Measurements from ENCODE around the gene TBL1Y.
"Not testable (repeated sequence)": the region's sequence is repeated elsewhere in the genome, so short reads cannot be mapped to it uniquely, and the experiment has no call there.

TBL1Y gene

GRCh38 chrY:6977783-6978182 is 67.3 kb downstream of the TBL1Y start:
- DNase-seq, result no peak

DNA sequence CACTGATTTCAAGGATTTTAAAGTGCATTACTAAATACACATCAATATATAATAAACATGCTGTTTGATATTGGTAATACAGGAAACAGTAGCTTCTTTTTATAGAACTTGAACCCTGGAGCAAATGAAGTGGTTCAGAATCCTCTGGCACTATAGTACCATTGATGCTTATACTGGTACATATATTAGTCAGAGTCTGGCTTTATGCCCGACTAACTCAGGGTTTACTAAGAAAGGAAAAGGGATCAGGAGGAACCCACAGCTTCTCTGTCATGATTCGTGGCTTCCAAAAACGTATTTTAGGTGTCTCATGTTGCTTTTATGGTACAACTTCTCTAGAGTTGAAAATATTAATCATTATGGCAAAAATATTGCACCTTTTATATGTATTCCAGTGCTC is 72.7 kb downstream of the TBL1Y start:
- DNase-seq, result no peak

- DNase-seq, result no peak
Measured at GRCh38 chrY:6987811-6988210, 77.3 kb downstream of the TBL1Y start.

DNA sequence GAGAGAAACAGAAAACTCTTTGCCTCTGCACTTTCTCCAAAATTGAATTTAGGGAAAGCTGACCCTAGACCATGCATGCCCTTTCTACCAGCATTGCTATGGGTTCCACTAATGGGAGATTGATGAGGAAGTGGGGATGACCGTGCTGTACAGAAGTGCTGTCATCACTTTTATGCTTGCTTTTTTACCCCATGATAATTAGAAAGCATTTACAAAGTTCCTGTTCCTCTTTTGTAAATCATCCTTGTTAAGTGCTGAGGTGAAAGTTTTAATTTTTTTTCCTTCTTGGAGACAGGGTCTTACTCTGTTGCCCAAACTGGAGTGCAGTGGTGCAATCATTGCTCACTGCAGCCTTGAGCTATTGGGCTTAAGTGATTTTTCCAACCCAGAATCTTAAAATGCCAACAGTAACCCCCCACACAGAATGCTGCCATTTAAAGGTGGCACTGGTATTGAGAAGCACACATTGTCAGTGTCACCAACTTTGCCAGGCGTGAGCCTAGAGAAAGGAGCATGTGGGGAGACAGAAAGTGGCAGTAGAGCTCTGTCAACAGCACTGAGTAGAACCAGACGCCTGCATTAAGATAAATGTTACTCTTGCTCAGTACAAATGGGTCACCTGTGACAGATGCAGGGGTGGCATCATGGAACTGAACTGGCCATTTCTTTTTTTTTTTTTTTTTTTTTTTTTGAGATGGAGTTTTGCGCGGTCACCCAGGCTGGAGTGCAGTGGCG is 79.6 kb downstream of the TBL1Y start:
- no peak for DNase-seq

DNA sequence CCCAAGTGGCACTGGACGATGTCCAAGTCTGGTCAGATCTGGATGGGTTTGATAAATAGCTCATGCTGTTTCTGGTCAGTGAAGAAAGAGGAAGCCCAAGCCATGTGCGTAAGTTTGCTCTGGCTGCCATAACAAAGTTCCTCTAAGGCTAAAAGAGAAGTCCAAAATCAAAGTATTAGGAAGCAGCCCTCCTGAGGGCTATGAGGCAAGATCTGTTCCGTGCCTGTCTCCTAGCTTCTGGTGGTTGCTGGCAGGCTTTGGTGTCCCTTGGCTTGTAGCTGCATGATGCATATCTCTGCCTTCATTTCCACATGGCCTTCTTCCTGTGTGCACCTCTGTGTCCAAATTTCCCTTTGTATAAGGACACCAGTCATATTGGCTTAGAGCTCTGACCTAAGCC is 81.5 kb downstream of the TBL1Y start:
- DNase-seq, result no peak

- no peak for DNase-seq
Measured at GRCh38 chrY:6995987-6996386, 85.5 kb downstream of the TBL1Y start.

GRCh38 chrY:6997503-6998066 is 87.1 kb downstream of the TBL1Y start:
- DNase-seq, result no peak

GRCh38 chrY:6999905-7000304 is 89.4 kb downstream of the TBL1Y start:
- DNase-seq, result no peak

- no peak for DNase-seq
Measured at GRCh38 chrY:7002581-7002980, 92.1 kb downstream of the TBL1Y start.

GRCh38 chrY:7007911-7008310 is 97.4 kb downstream of the TBL1Y start:
- no peak for DNase-seq

- DNase-seq, result no peak
Measured at GRCh38 chrY:7008578-7009355, 98.3 kb downstream of the TBL1Y start.

DNA sequence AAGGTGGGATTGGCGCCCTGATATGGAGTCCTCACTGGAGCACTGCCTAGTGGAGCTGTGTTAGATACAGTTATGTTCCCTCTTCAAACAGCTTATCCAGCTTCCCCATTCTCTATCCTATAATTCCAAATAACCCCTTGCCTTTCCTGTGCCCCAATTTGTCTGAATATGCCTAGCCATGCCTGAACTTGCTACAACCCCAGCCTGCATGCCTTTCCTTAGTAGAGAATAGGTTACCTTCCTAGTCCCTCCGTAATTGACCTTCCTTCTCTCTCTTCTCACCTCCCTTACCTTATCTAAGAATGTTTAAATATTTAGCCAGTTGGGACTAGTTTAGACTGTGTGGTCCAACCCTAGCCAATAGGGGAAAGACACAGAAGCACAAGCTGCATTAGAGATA is 102.6 kb downstream of the TBL1Y start:
- no peak for DNase-seq

DNA sequence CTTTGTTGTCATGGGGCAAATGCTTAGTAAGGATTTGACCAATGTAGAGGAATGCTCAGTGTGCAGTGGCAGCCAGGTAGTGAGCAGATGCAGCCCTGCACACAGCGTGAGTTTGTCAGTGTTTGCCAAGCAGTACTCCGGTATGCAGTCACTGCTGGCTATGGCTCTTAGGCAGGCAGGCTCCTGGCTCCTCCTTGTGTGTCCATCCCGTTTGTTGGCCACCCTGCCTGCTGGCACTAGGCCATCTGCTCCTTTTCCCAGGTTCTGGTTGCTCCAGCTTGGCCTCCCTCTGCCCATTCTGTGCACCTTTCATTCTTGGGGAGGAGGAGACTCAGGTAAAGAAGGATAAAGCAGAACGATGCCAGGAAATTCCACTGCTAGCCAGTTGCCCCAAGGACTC is 106.0 kb downstream of the TBL1Y start:
- DNase-seq, result no peak

GRCh38 chrY:7017244-7018080 is 107.0 kb downstream of the TBL1Y start:
- DNase-seq, result no peak

DNA sequence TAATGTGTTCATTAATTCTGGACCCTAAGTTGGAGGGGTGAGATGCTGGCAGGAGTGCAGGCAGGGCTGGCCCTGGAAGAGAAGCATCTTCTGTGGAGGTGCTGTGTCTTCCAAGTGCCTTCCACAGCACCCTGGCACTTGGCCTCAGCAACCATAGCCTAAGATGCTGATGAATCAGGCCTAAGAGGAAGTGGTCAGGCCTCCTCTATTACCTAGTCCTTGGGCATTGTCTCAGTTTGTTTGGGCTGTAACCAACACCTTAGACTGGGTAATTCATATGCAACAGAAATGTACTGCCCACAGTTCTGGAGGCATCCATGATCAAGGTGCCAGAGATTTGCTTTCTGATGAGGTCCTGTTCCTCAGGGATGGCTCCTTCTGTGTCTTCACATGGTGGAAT is 128.5 kb downstream of the TBL1Y start:
- no peak for DNase-seq

DNA sequence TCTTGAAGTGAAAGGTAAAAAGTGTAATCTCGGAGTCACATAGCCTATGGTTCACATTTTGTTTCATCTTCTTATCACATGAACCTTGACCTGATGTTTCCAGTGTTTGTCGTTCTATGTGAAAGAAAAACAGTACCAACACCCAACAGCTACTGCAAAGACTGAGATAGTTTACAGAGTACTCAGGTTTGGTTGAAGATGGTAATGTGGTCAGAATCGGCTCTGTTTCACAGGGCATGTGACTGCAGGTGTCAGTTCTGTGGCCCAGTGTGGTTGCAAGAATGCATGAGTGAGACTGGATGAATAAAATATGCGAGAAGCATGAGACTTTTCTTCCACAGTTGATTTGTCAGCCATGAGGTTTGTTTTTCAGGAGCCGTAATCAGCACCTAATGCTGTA is 130.2 kb downstream of the TBL1Y start:
- no peak for DNase-seq

DNA sequence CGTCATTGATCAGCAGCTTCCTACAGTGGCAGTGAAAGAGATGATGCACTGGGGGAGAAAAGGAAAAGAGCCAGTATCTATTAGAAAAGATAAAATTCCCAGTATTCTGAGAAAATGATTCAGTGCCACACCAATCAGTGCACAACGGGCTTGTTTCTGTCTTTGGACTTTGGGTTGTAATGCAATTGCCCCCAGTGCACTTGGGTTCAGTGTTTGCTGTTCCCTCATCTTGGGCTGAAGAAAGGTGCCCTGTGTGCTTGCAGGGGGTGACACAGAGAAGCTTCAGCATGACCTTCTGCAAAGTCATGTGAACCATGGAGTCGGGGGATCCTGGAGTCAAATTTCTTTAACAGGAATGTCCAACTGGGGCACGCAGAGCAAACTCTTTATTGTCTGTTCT is 131.5 kb downstream of the TBL1Y start:
- no peak for DNase-seq

DNA sequence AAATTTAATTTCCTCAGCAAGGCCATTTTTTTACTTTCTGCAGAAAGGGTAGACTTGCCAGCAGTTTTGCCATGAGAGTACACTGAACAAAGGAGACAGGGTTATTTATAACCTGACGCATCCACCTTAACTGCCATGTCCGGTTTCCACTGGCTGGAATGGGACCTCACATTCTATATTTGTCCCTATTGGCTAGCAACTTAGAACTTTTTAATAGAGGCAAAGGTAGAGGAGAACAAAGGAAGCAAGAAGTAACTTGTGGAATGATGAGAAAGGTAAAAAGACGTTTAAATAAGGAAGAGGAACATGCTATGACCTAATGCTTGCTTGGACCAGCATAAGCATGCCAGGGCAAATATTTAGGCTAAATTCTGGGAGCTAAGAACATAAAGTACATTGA is 142.0 kb downstream of the TBL1Y start:
- not testable (repeated sequence) for DNase-seq

GRCh38 chrY:7056886-7057285 is 146.4 kb downstream of the TBL1Y start:
- DNase-seq, result no peak

- DNase-seq, result no peak
Measured at GRCh38 chrY:7078725-7079124, 168.2 kb downstream of the TBL1Y start.

DNA sequence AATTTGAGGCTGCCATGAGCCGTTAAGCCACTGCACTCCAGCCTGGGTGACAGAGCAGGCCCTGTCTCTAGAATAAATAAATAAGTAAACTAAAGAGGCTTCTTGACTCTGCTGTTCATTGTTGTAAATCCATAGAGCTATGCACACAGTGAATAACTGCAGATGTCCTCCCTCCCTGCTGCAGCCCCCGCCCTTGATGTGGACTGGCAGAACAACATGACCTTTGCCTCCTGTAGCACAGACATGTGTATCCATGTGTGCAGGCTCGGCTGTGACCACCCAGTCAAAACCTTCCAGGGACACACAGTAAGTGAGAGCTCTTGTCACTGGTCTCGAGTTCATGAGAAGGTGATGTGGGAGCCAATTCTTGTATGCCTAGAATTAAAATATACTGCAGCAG is 170.1 kb downstream of the TBL1Y start:
- not testable (repeated sequence) for DNase-seq

DNA sequence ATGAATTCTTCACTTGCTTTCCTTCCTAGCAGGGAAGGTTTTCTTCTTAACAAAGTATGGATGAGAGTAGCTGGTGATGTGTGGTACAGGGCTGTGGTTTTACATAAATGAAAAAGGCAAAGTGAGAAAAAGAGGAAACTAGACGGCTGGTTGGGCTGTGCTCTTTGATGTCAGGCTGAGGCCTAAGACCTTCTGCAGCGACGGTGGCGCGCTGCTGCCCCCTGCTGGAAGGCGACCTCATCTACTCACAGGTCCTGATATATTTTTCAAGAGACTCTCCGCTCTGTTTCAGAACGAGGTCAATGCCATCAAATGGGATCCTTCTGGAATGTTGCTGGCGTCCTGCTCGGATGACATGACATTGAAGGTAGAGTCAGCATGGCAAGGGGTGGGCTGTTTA is 175.1 kb downstream of the TBL1Y start:
- DNase-seq, result no peak

- no peak for DNase-seq
Measured at GRCh38 chrY:7092836-7093235, 182.3 kb downstream of the TBL1Y start.
